ENCODE measurements around the gene POMC.
A peak's percentile ranks its signal among the peaks of the same experiment; 100 is the strongest.

Gene POMC

DNA sequence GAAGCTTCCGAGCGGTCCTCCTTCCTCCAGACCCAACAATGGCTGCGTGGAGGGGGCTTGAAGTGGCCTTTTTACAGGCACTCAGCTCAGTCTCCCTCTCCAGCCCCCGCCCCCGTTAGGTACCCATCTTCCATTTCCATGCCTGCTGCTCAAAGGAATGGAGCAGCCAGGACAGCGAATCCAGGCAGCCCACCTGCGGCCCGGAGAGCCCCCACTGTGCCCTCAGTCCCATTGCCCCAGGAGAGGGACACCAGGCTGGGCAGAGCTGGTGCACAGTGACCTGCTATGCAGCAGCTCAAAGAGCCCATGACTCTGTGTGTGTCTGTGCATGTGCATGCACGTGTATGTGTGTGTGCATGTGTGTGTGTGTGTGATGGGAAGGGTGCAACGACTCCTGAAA is 10.6 kb upstream of the POMC start:
- no peak for TF ChIP-seq CTCF (IDR thresholded peaks at IDR 0.05; ENCODE audit: low read depth, low read length, missing control alignments)
- DNase-seq (ENCODE audit: low read depth), result no peak

DNA sequence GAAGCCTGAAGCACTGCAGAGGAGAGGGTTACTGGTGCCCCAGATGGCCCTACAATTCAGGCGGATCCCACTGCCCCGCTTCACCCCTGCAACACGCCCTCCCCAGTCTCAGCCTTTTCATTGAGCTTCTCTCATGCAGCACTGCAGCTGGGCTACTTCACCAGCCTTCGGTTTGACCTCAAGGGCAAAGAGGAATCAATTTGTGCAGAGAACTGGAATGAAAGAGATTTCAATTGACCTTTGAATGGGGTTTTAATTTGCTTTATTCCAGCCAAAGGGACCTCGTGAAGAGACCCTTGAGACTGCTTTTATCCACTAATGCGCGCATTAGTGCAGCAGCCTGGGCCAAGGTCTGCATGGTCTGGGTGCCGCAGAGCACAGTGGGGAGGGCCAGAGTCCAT is 8.8 kb upstream of the POMC start:
- TF ChIP-seq CTCF (IDR thresholded peaks at IDR 0.05; ENCODE audit: low read depth, low read length, missing control alignments), result no peak
- no peak overlapping the region for H3K4me3 ChIP-seq (ENCODE audit: low read depth, low read length)
- no peak for DNase-seq (ENCODE audit: low read depth)

More for the DNA sequence above, 10.6 kb upstream of the POMC start:
- H3K4me3 ChIP-seq (ENCODE audit: low read depth, low read length), result no peak overlapping the region

GRCh38 chr2:25176541-25177181 is 8.3 kb upstream of the POMC start:
- H3K4me3 ChIP-seq (ENCODE audit: low read depth, low read length), result no peak overlapping the region
- TF ChIP-seq CTCF (IDR thresholded peaks at IDR 0.05; ENCODE audit: low read depth, low read length, missing control alignments), result no peak
- DNase-seq (ENCODE audit: low read depth), result no peak

DNA sequence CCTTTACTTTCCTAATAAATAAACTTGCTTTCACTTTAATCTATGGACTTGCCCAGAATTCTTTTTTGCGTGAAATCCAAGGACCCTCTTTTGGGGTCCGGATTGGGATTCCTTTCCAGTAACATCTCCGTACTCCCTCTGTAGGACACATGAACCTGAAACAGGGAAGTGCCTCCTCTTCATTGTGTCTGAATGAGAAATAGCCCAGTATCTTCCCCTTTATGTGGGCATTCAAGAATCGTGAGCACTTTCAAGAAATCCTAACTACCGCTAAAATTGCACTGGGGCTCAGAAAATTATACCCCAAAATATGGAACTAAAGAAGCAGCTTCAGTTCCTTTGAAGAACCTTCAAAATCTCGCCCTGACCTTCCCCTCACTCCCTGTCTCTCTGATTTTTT is 7.8 kb upstream of the POMC start:
- no peak for TF ChIP-seq CTCF (IDR thresholded peaks at IDR 0.05; ENCODE audit: low read depth, low read length, missing control alignments)
- DNase-seq (ENCODE audit: low read depth), result no peak
- no peak overlapping the region for H3K4me3 ChIP-seq (ENCODE audit: low read depth, low read length)

DNA sequence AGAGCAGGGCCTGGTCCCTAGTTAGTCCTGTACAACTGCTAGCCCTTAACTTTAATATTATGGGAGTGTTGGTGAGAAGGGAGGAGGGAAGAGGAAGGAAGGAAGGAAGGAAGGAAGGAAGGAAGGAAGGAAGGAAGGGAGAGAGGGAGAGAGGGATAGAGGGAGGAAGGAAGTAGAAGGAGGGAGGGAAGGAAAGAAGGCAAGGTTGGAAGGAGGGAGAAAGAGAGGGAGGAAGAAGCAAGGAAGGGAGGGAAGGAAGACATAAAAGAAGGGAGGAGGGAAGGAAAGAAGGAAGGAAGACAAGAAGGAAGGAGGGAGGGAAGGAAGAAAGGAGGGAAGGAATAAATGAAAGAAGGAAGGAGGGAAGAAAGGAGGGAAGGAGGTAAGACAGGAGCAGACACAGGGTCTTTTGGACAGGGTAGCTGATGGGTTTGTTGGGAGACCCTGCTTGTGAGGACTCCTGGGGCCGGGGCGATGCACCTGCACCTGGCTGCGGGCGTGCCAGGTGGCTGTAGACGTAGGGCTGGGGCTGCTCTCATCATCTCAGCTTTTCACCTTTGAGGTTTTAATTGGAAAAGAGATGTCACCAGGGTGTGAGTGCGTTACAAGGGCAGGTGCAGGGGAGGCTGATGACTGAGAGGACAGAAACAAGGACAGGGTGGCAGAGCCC is 5.9 kb upstream of the POMC start:
- H3K4me3 ChIP-seq (ENCODE audit: low read depth, low read length), result no peak overlapping the region
- DNase-seq (ENCODE audit: low read depth), result no peak
- TF ChIP-seq CTCF (IDR thresholded peaks at IDR 0.05; ENCODE audit: low read depth, low read length, missing control alignments), result no peak

DNA sequence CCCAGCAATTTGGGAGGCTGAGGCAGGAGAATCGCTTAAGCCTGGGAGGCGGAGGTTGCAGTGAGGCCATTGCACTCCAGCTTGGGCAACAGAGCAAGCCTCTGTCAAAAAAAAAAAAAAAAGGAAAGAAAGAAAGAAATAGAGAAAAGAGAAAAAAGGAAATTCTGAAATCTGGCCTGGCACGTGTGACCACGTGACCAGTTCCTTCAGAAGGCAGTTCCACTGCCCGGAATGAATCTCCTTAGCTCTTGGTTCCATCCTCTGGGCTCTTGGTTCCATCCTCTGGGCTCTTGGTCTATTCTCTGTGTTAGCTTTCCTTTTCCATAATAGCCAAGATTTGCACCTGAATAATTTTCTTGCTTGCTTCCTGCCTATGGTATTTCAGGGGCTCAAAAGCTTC is 5.3 kb upstream of the POMC start:
- TF ChIP-seq CTCF (IDR thresholded peaks at IDR 0.05; ENCODE audit: low read depth, low read length, missing control alignments), result no peak
- no peak for DNase-seq (ENCODE audit: low read depth)
- H3K4me3 ChIP-seq (ENCODE audit: low read depth, low read length), result no peak overlapping the region

DNA sequence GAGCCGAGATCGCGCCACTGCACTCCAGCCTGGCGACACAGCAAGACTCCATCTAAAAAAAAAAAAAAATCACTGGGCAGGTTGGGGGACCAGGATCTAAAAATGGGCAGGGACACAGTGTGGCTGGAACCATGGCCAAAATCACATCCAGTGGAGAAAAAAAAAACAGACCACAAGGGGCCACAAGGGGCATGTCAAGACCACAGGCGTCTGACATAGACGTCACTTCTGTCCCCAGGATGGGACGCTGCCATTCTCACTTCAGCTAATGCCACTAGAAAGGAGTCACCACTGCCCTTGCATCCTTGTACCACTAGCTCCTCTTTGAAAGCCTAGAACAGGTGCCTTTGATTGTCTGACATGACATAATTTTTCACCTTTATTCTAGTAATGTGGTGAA is 2.5 kb upstream of the POMC start:
- no peak overlapping the region for H3K4me3 ChIP-seq (ENCODE audit: low read depth, low read length)
- peak; percentile 4 for TF ChIP-seq CTCF (IDR thresholded peaks at IDR 0.05; ENCODE audit: low read depth, low read length, missing control alignments)
- no peak for DNase-seq (ENCODE audit: low read depth)
